ENCODE results near the gene KLC4.

GRCh38 chr6:43035495-43036194 is 23.8 kb upstream of the KLC4 start:
- TF ChIP-seq EP300 (IDR thresholded peaks at IDR 0.05), result no peak
- TF ChIP-seq CTCF (IDR thresholded peaks at IDR 0.05), result no peak

Data from ovary (tissue), 3 donors.